Right lobe of liver (tissue), 4 donors: ENCODE measurements around the gene CABP2.

Source experiments
- CTCF ChIP-seq, 4 donors: fragments of 200-600 bp in 3 of 4; fragments of 450-650 bp in 1 of 4; IDR thresholded peaks; one replicate each; pipeline versions ENCODE4 v1.5.1 to v1.8.0; 2016 to 2022; ENCODE audit warnings: antibody characterized with exemption in 4 of 4, mild to moderate bottlenecking in 2 of 4
- POLR2A ChIP-seq: fragments of 450-650 bp; IDR thresholded peaks from one replicate; pipeline ENCODE4 v1.6.1; 2017; ENCODE audit warnings: antibody characterized with exemption, mild to moderate bottlenecking
- donor health status: DM: no; HTN: no; CAD: no.
- donor health status: DM: no; HTN: no; CAD: no.
- donor health status: DM: no; HTN: yes; CAD: no.

GRCh38 chr11:67499808-67500483, 23.3 kb downstream of the CABP2 start:
- TF ChIP-seq CTCF (IDR thresholded peaks at IDR 0.05) = no peak
- no peak for TF ChIP-seq POLR2A
